ENCODE measurements around the gene NOS1.

Gene NOS1

DNA sequence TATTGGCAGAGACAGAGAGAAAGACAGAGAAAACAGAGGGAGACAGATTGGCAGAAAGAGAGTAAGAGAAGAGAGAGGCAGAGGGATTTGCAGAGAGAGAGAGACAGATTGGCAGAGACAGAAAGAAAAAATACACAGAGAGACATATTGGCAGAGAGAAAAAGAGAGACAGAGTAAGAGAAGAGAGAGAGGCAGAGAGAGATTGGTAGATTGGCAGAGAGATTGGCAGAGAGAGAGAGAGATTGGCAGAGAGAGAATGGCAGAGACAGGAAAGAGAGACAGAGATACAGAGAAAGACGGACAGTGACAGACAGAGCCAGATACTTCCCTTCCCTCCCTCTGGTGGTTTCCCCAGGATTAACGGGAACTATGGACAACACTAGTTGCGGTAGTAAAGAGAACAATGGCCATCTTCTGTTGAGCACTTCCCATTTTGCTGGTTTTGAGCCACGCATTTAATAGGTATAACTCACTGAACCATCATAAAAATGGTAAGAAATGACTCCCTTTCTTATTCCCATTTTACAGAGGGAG is 2.6 kb upstream of the NOS1 start:
- no peak overlapping the region for H3K4me3 ChIP-seq (ENCODE audit: low read length)
- DNase-seq (ENCODE audit: low read depth), result no peak

DNA sequence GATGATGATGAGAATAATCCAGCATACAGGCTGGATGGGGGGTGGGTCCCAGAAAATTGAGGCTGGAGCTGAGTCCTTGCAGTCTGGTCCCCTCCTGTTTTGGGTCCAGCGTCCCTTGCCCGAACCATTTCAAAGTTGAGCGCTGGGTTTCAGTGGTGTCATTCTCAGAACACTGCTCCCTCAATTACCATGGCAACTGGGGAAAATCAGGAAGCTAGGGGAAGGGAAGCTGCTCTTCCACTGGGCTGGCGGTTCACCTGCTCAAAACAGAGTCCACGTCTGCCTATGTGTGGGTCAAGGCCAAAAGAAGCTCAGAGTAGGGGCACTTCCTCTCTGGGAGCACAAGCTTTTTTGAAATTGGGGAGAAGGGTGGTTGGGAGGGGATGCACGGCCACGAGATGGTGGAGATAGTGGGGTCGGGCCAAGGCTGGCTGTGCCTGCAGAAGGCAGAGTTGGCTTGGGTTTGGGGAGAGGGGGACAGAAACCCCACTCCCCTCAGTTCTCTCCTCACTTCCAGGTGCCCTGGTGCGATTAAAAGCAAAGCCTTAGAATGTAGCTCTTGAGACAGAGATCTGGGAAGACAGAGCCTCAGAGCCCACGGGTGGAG is 1.7 kb upstream of the NOS1 start:
- no peak overlapping the region for H3K9ac ChIP-seq (ENCODE audit: low read length)
- no peaks in the 10 kb centered on the region for H3K9me3 ChIP-seq (ENCODE audit: control insufficient read depth, low read length)
- H3K36me3 ChIP-seq (ENCODE audit: control insufficient read depth, insufficient read depth, low read length, severe bottlenecking), result no peaks in the 10 kb centered on the region
- no peak overlapping the region for H3K4me3 ChIP-seq (ENCODE audit: low read length)
- H3K4me1 ChIP-seq (ENCODE audit: control insufficient read depth, insufficient read depth, low read length), result no peaks in the 10 kb centered on the region
- no peak for DNase-seq (ENCODE audit: low read depth)
- peaks cover 88% of the 10 kb centered on the region for H3K27me3 ChIP-seq (replicated peaks; ENCODE audit: control insufficient read depth, insufficient read depth, low read length)

More for the DNA sequence above, 2.6 kb upstream of the NOS1 start:
- H3K27me3 ChIP-seq (replicated peaks; ENCODE audit: control insufficient read depth, insufficient read depth, low read length), result peaks cover 88% of the 10 kb centered on the region
- H3K9me3 ChIP-seq (ENCODE audit: control insufficient read depth, low read length), result no peaks in the 10 kb centered on the region
- no peaks in the 10 kb centered on the region for H3K36me3 ChIP-seq (ENCODE audit: control insufficient read depth, insufficient read depth, low read length, severe bottlenecking)
- H3K9ac ChIP-seq (ENCODE audit: low read length), result no peak overlapping the region
- H3K4me1 ChIP-seq (ENCODE audit: control insufficient read depth, insufficient read depth, low read length), result no peaks in the 10 kb centered on the region

- H3K9ac ChIP-seq (ENCODE audit: low read length), result no peak overlapping the region
- no peak overlapping the region for H3K4me3 ChIP-seq (ENCODE audit: low read length)
- no peaks in the 10 kb centered on the region for H3K36me3 ChIP-seq (ENCODE audit: control insufficient read depth, insufficient read depth, low read length, severe bottlenecking)
- H3K4me1 ChIP-seq (ENCODE audit: control insufficient read depth, insufficient read depth, low read length), result no peaks in the 10 kb centered on the region
- DNase-seq (ENCODE audit: low read depth), result no peak
- peaks cover 87% of the 10 kb centered on the region for H3K27me3 ChIP-seq (replicated peaks; ENCODE audit: control insufficient read depth, insufficient read depth, low read length)
- H3K9me3 ChIP-seq (ENCODE audit: control insufficient read depth, low read length), result no peaks in the 10 kb centered on the region
These were observed 965 bp upstream of the NOS1 start for GRCh38 chr12:117362391-117362790.

DNA sequence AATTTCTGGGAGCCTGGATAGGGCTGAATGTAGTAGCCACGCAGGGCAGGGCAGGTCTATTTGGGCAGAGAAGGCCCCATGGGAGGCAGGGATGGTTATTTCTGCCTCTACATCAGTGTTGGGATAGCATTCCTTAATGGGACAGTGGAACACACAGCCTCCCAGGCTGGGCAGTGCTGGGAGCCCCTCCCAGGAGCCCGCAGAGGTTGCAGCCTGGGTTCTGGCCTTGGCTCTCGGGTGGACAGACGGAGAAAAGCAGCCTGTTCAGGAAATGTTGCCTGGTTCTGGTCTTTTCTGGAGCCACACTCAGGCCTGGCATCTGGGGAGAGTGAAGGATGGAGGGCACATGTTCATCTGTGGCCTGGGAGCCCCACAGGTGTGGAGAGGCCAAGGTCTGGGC is 479 bp upstream of the NOS1 start:
- no peak for DNase-seq (ENCODE audit: low read depth)
- no peak overlapping the region for H3K9ac ChIP-seq (ENCODE audit: low read length)
- H3K9me3 ChIP-seq (ENCODE audit: control insufficient read depth, low read length), result no peaks in the 10 kb centered on the region
- no peak overlapping the region for H3K4me3 ChIP-seq (ENCODE audit: low read length)
- peaks cover 85% of the 10 kb centered on the region for H3K27me3 ChIP-seq (replicated peaks; ENCODE audit: control insufficient read depth, insufficient read depth, low read length)
- H3K4me1 ChIP-seq (ENCODE audit: control insufficient read depth, insufficient read depth, low read length), result no peaks in the 10 kb centered on the region
- H3K36me3 ChIP-seq (ENCODE audit: control insufficient read depth, insufficient read depth, low read length, severe bottlenecking), result no peaks in the 10 kb centered on the region

DNA sequence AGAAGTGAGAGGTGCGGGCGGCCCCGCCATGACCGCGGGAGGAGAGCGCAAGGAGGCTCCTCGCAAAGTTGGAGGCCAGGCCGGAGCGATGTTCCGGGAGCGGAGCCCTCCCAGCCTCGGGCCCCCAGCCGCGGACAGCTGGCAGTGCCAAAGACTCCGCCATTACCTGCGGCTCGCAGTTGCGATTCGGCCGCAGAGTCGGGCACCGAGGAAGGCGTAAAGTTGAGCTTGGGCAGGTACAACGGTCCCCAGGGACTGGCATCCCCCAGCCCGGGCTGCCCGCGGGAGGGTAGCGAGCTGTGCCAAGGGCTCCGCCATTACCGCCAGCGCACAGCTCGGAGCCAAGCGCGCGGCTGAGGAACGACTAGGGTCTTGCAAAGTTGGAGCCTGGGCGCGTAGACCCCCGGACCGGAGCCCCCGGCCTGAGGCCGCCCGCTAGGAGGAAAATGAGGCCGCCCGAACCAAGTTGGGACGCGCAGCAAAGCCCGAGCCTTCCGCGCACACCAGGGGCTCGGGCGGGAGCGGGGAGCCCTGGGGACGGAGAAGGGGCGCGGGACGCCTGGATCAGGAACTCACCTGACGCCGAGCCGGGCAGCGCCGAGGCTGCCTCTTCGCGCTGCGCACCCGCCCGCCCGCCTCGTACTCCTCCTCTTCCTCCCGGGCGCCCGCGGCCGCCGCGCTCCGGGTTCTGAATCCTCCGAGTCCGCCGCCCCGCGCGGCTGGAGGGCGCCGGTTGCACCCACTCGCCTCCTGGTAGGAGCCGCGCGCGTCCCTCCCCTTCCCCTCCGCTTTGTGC is 677 bp downstream of the NOS1 start:
- Histone ChIP-seq H3K27me3 (replicated peaks; ENCODE audit: control insufficient read depth, insufficient read depth, low read length) (peaks cover 75% of the 10 kb centered on the region), H3K4me3 (ENCODE audit: low read length) (no peak overlapping the region), H3K9me3 (ENCODE audit: control insufficient read depth, low read length) (no peaks in the 10 kb centered on the region), H3K9ac (ENCODE audit: low read length) (no peak overlapping the region), H3K36me3 (ENCODE audit: control insufficient read depth, insufficient read depth, low read length, severe bottlenecking) (no peaks in the 10 kb centered on the region), H3K4me1 (ENCODE audit: control insufficient read depth, insufficient read depth, low read length) (no peaks in the 10 kb centered on the region)
- DNase-seq (ENCODE audit: low read depth), result no peak

GRCh38 chr12:117360222-117360550 is 1.2 kb downstream of the NOS1 start:
- peaks cover 72% of the 10 kb centered on the region for H3K27me3 ChIP-seq (replicated peaks; ENCODE audit: control insufficient read depth, insufficient read depth, low read length)

DNA sequence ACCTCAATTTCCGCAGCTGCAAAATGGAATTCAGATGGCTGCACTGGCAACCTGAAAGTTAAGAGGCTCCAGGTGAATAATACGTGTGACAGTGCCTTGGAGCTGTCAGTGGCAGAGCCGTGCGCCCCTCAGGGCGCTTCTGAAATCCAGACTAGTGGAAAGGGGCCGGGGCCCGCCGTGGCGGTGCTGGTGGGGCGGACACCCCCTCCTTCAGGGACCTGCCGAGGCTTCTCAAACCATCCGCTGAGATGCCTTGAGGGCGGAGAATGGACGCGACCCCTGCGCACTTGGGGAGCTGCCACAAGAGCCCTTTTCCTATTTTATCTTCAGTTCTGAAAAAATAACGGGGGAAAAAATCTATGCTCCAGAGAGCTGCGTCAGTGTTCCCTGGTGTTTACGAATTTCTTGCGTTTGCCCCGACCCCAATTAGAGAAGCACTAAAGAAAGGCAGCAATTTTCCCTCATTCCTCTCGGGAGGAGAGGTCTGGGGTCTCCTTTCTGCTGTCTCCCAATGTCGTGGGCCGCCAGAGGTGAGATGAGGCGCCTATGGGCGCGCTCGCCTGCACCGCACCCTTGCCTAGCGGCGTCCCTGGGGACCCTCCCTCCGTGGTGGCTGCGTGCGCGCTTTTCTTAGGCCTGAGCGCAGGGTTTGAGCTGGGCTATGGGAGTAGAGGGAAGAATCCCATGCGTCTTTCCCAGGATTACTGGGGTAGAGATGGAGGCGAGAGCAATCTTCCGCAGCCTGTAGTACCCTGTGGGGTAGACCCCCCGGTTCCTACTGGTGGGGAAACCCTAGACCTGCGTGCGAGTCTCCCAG is 2.2 kb downstream of the NOS1 start:
- Histone ChIP-seq H3K4me1 (ENCODE audit: control insufficient read depth, insufficient read depth, low read length) (no peaks in the 10 kb centered on the region), H3K9me3 (ENCODE audit: control insufficient read depth, low read length) (no peaks in the 10 kb centered on the region), H3K27me3 (replicated peaks; ENCODE audit: control insufficient read depth, insufficient read depth, low read length) (peaks cover 67% of the 10 kb centered on the region), H3K36me3 (ENCODE audit: control insufficient read depth, insufficient read depth, low read length, severe bottlenecking) (no peaks in the 10 kb centered on the region), H3K4me3 (ENCODE audit: low read length) (no peak overlapping the region), H3K9ac (ENCODE audit: low read length) (no peak overlapping the region)
- no peak for DNase-seq (ENCODE audit: low read depth)

More at GRCh38 chr12:117360222-117360550, 1.2 kb downstream of the NOS1 start:
- Histone ChIP-seq H3K36me3 (ENCODE audit: control insufficient read depth, insufficient read depth, low read length, severe bottlenecking) (no peaks in the 10 kb centered on the region), H3K9ac (ENCODE audit: low read length) (no peak overlapping the region), H3K4me3 (ENCODE audit: low read length) (no peak overlapping the region), H3K9me3 (ENCODE audit: control insufficient read depth, low read length) (no peaks in the 10 kb centered on the region), H3K4me1 (ENCODE audit: control insufficient read depth, insufficient read depth, low read length) (no peaks in the 10 kb centered on the region)
- DNase-seq (ENCODE audit: low read depth), result no peak

- H3K4me3 ChIP-seq (ENCODE audit: low read length), result no peak overlapping the region
- no peak for DNase-seq (ENCODE audit: low read depth)
- H3K9me3 ChIP-seq (ENCODE audit: control insufficient read depth, low read length), result no peaks in the 10 kb centered on the region
- no peaks in the 10 kb centered on the region for H3K4me1 ChIP-seq (ENCODE audit: control insufficient read depth, insufficient read depth, low read length)
- no peak overlapping the region for H3K9ac ChIP-seq (ENCODE audit: low read length)
- peaks cover 53% of the 10 kb centered on the region for H3K27me3 ChIP-seq (replicated peaks; ENCODE audit: control insufficient read depth, insufficient read depth, low read length)
- H3K36me3 ChIP-seq (ENCODE audit: control insufficient read depth, insufficient read depth, low read length, severe bottlenecking), result no peaks in the 10 kb centered on the region
These were observed 5.4 kb downstream of the NOS1 start for GRCh38 chr12:117356048-117356447.

- H3K9me3 ChIP-seq (ENCODE audit: control insufficient read depth, low read length), result no peaks in the 10 kb centered on the region
- H3K4me3 ChIP-seq (ENCODE audit: low read length), result no peak overlapping the region
- peaks cover 27% of the 10 kb centered on the region for H3K27me3 ChIP-seq (replicated peaks; ENCODE audit: control insufficient read depth, insufficient read depth, low read length)
- H3K9ac ChIP-seq (ENCODE audit: low read length), result no peak overlapping the region
- no peaks in the 10 kb centered on the region for H3K4me1 ChIP-seq (ENCODE audit: control insufficient read depth, insufficient read depth, low read length)
- no peak for DNase-seq (ENCODE audit: low read depth)
- H3K36me3 ChIP-seq (ENCODE audit: control insufficient read depth, insufficient read depth, low read length, severe bottlenecking), result no peaks in the 10 kb centered on the region
These were observed 8.5 kb downstream of the NOS1 start for GRCh38 chr12:117352883-117353282.

DNA sequence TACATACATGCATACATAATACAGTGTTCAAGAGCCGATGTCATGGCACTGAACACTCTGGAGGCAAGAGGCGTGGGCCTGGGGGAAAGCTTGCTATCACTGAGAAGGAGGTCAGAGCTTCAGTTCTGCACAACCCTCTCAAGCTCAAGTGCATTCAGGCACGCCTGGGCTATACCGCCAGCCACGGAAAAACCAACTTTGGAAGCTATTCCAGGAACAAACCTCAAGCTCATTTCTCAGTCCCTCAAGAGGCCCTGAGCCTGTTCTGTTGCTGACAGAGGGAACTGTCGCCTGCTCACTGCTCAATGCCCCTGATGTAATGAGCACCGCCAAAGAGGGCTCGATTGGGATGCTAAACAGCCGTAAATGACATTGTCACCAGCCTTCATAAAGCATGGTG is 9.2 kb downstream of the NOS1 start:
- Histone ChIP-seq H3K9ac (ENCODE audit: low read length) (no peak overlapping the region), H3K36me3 (ENCODE audit: control insufficient read depth, insufficient read depth, low read length, severe bottlenecking) (no peaks in the 10 kb centered on the region), H3K27me3 (replicated peaks; ENCODE audit: control insufficient read depth, insufficient read depth, low read length) (peaks cover 22% of the 10 kb centered on the region), H3K4me3 (ENCODE audit: low read length) (no peak overlapping the region), H3K4me1 (ENCODE audit: control insufficient read depth, insufficient read depth, low read length) (no peaks in the 10 kb centered on the region), H3K9me3 (ENCODE audit: control insufficient read depth, low read length) (no peaks in the 10 kb centered on the region)
- DNase-seq (ENCODE audit: low read depth), result no peak

DNA sequence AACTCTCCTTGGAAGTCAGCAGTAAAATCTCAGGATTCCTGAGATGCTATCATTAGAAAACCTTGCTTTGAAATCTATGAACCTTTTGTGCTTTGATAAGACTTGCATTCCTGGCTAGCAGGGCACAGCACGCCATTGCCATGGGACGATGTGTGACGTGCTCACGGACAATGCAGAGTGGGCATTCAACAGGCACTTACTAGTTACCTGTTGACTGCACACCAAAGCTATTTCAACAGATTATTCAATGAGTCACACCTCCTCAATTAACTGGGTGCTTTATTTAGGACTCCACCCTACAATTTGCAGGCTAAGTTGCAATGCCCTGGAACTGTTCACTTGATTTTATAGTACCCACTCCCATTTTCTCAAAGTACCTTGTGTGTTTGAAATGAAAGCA is 11.3 kb downstream of the NOS1 start:
- Histone ChIP-seq H3K4me3 (ENCODE audit: low read length) (no peak overlapping the region), H3K36me3 (ENCODE audit: control insufficient read depth, insufficient read depth, low read length, severe bottlenecking) (no peaks in the 10 kb centered on the region), H3K9ac (ENCODE audit: low read length) (no peak overlapping the region), H3K9me3 (ENCODE audit: control insufficient read depth, low read length) (no peaks in the 10 kb centered on the region), H3K27me3 (replicated peaks; ENCODE audit: control insufficient read depth, insufficient read depth, low read length) (peaks cover 19% of the 10 kb centered on the region), H3K4me1 (ENCODE audit: control insufficient read depth, insufficient read depth, low read length) (no peaks in the 10 kb centered on the region)
- no peak for DNase-seq (ENCODE audit: low read depth)

Measured in adipocyte (in vitro differentiated cells).